NB4 (cell line): Measurements from ENCODE around the gene FASTK.

ENCODE experiments used
- DNase-seq: peaks from one replicate; pipeline ENCODE4 v3.0.0; 2010; ENCODE audit warnings: low read depth
- H3K4me3 ChIP-seq: one replicate; pipeline ENCODE4 v1.5.1; 2011; ENCODE audit warnings: mild to moderate bottlenecking, low read depth, low read length, moderate library complexity
- CTCF ChIP-seq: IDR thresholded peaks from one replicate; pipeline ENCODE4 v1.5.1; 2012; ENCODE audit warnings: low read depth, low read length
- MAX ChIP-seq: IDR thresholded peaks from 2 replicates; pipeline ENCODE4 v1.6.1; 2011; ENCODE audit warnings: low read depth, low read length
- MYC ChIP-seq: IDR thresholded peaks from 2 replicates; pipeline ENCODE4 v1.6.1; 2011; ENCODE audit warnings: low read depth, low read length
- POLR2A ChIP-seq: IDR thresholded peaks from 2 replicates; pipeline ENCODE4 v1.6.1; 2011; ENCODE audit warnings: mild to moderate bottlenecking; ENCODE audit not compliant: insufficient read length; ENCODE audit errors: extremely low read depth

Gene FASTK

GRCh38 chr7:151126491-151127137 is 46.0 kb upstream of the FASTK start:
- no peak overlapping the region for H3K4me3 ChIP-seq
- TF ChIP-seq MYC, result no peak
- no peak for TF ChIP-seq POLR2A
- TF ChIP-seq CTCF, result no peak
- no peak for DNase-seq

- TF ChIP-seq CTCF, result no peak
- TF ChIP-seq POLR2A, result no peak
- no peak for TF ChIP-seq MAX
- no peak for TF ChIP-seq MYC
- no peak overlapping the region for H3K4me3 ChIP-seq
- DNase-seq, result no peak
Observed at GRCh38 chr7:151125846-151126481, 45.4 kb upstream of the FASTK start.

- no peak for TF ChIP-seq CTCF
- TF ChIP-seq POLR2A, result no peak
- no peak for TF ChIP-seq MYC
- no peak for TF ChIP-seq MAX
- no peak for DNase-seq
- no peak overlapping the region for H3K4me3 ChIP-seq
Observed at GRCh38 chr7:151125470-151125845, 44.8 kb upstream of the FASTK start.

GRCh38 chr7:151124899-151125399 is 44.3 kb upstream of the FASTK start:
- no peak overlapping the region for H3K4me3 ChIP-seq
- TF ChIP-seq MAX (no peak), MYC (no peak), CTCF (no peak), POLR2A (no peak)
- DNase-seq, result no peak

- H3K4me3 ChIP-seq, result no peak overlapping the region
- no peak for DNase-seq
- TF ChIP-seq CTCF (no peak), MAX (no peak), POLR2A (no peak), MYC (no peak)
Observed at GRCh38 chr7:151124481-151124880, 43.9 kb upstream of the FASTK start.
